Endothelial cell of umbilical vein (primary cell): Measurements from ENCODE around the gene KDM4B. TPM values are rescaled to one million over a fixed set of nuclear protein-coding genes. Genes with fewer than 3 reads are reported as not detected.

Experiments used
- BruUV-seq: library from RNA; stranded (reverse); fragments of 400-500 nt; replicated peaks from 2 replicates; lab custom pipeline; 2021; lab: Mats Ljungman, UMichigan
- CTCF ChIA-PET: fragments of 300-600, 350-600 bp; sonication (Branson Sonifier 250); formaldehyde crosslinking; loops from one replicate; lab custom pipeline; 2021; ENCODE audit warnings: antibody characterized with exemption, inconsistent platforms; lab: Charles Lee
- POLR2A ChIA-PET: fragments of 300-600, 350-600 bp; sonication (Branson Sonifier 250); formaldehyde crosslinking; loops from one replicate; lab custom pipeline; 2021; ENCODE audit warnings: antibody characterized with exemption, inconsistent platforms; lab: Charles Lee
- DNase-seq: peaks from one replicate; pipeline ENCODE4 v3.0.0-alpha.2; 2011; ENCODE audit warnings: low read depth, low spot score
- FAIRE-seq: peaks from 2 replicates; lab custom pipeline; 2011; peaks lifted over from hg19 to GRCh38; lab: Jason Lieb, UNC
- H2AFZ ChIP-seq: 2 replicates; pipeline ENCODE4 v1.6.0; 2012; ENCODE audit warnings: low read depth, low read length, control low read depth, inconsistent platforms
- H3K27ac ChIP-seq: 2 replicates; pipeline ENCODE4 v1.5.1; 2011; ENCODE audit warnings: low read depth, mild to moderate bottlenecking, control low read depth, low read length, moderate library complexity; ENCODE audit not compliant: insufficient read depth
- H3K27me3 ChIP-seq, 2 experiments: 2 replicates each; pipeline versions ENCODE4 v1.6.0 to v1.6.1; 2011; ENCODE audit warnings: low read length in 2 of 2, mixed read lengths in 1 of 2; ENCODE audit not compliant: control insufficient read depth in 2 of 2, insufficient read depth in 2 of 2
- H3K36me3 ChIP-seq, 2 experiments: 2 replicates in 1 of 2; 3 replicates in 1 of 2; pipeline ENCODE4 v1.5.1; 2011; ENCODE audit warnings: low read length in 2 of 2, mild to moderate bottlenecking in 1 of 2, moderate library complexity in 1 of 2; ENCODE audit not compliant: control insufficient read depth in 2 of 2, insufficient read depth in 2 of 2; ENCODE audit errors: extremely low read depth in 1 of 2
- H3K4me1 ChIP-seq: 3 replicates; pipeline ENCODE4 v1.5.1; 2011; ENCODE audit warnings: mild to moderate bottlenecking, low read length; ENCODE audit not compliant: control insufficient read depth, insufficient read depth; ENCODE audit errors: extremely low read depth
- H3K4me2 ChIP-seq: 2 replicates; pipeline ENCODE4 v1.6.1; 2011; ENCODE audit warnings: low read length, control low read depth, mixed read lengths; ENCODE audit not compliant: insufficient read depth
- H3K4me3 ChIP-seq, 3 experiments: fragments of 200-600 bp in 1 of 3; sonication (generic), shearing (Covaris generic) in 1 of 3; replicated peaks in 1 of 3; 2 replicates each; pipeline ENCODE4 v1.5.1; 2011 to 2016; ENCODE audit warnings: control low read depth in 3 of 3, low read length in 3 of 3, mild to moderate bottlenecking in 2 of 3, inconsistent platforms in 1 of 3, low read depth in 1 of 3, moderate library complexity in 1 of 3; ENCODE audit not compliant: insufficient read depth in 1 of 3
- H3K79me2 ChIP-seq: 2 replicates; pipeline ENCODE4 v1.6.0; 2012; ENCODE audit warnings: low read length, inconsistent platforms; ENCODE audit not compliant: control insufficient read depth, insufficient read depth
- H3K9ac ChIP-seq: replicated peaks from 2 replicates; pipeline ENCODE3; 2011; ENCODE audit warnings: low read length, control low read depth; ENCODE audit not compliant: insufficient read depth; ENCODE audit errors: extremely low read depth
- H3K9me1 ChIP-seq: replicated peaks from 3 replicates; pipeline ENCODE4 v1.6.0; 2011; ENCODE audit warnings: mild to moderate bottlenecking, low read length; ENCODE audit not compliant: control insufficient read depth, insufficient read depth; ENCODE audit errors: extremely low read depth
- H3K9me3 ChIP-seq: replicated peaks from 2 replicates; pipeline ENCODE4 v1.5.1; 2012; ENCODE audit warnings: low read length, inconsistent platforms; ENCODE audit not compliant: control insufficient read depth, insufficient read depth
- H4K20me1 ChIP-seq: replicated peaks from 2 replicates; pipeline ENCODE3; 2011; ENCODE audit warnings: mild to moderate bottlenecking, low read length; ENCODE audit not compliant: control insufficient read depth, insufficient read depth; ENCODE audit errors: extremely low read depth
- CTCF ChIP-seq, 2 donors: IDR thresholded peaks; 1 replicate in 1 of 2; 2 replicates in 1 of 2; pipeline ENCODE4 v1.5.1; 2011; ENCODE audit warnings: low read length in 2 of 2, mild to moderate bottlenecking in 2 of 2, moderate library complexity in 2 of 2, control low read depth in 1 of 2, inconsistent platforms in 1 of 2, low read depth in 1 of 2; ENCODE audit not compliant: insufficient read depth in 1 of 2; ENCODE audit errors: extremely low read depth in 1 of 2
- JUN ChIP-seq: IDR thresholded peaks from 2 replicates; pipeline ENCODE4 v1.6.1; 2011; ENCODE audit warnings: borderline replicate concordance, low read depth; ENCODE audit not compliant: insufficient read length, insufficient read depth
- MAX ChIP-seq: IDR thresholded peaks from 2 replicates; pipeline ENCODE4 v1.6.1; 2011; ENCODE audit not compliant: insufficient read depth, insufficient read length
- POLR2A ChIP-seq: IDR thresholded peaks from 2 replicates; pipeline ENCODE4 v1.6.1; 2012; ENCODE audit warnings: low read depth, mild to moderate bottlenecking, control low read depth, low read length
- POLR2AphosphoS5 ChIP-seq: IDR thresholded peaks from 2 replicates; pipeline ENCODE4 v1.6.1; 2012; ENCODE audit warnings: low read depth, mild to moderate bottlenecking, control low read depth, low read length, moderate library complexity; ENCODE audit not compliant: insufficient read depth
- dilution Hi-C: fragments of 300-500 bp; cut with MboI; formaldehyde crosslinking; loops from one replicate; pipeline ENCODE4 v1.15.0; 2019; ENCODE audit warnings: low sequenced_read_pairs; ENCODE audit not compliant: extremely low pct_ligation_motif_present
- intact Hi-C: fragments of 100-400 bp; cut with micrococcal nuclease; formaldehyde crosslinking; loops from one replicate; pipeline ENCODE4 v1.10.0; 2022
- polyA plus RNA-seq, 4 experiments: library from polyadenylated mRNA; depleted of rRNA in 3 of 4; stranded (reverse) in 3 of 4; unstranded in 1 of 4; fragments of >200 nt; gene quantifications; 2 replicates each; pipeline versions ENCODE4 v1.2.1 to v1.2.3, GENCODE V29; 2011 to 2012; ENCODE audit warnings: missing spikeins in 1 of 4
- total RNA-seq: library from RNA; stranded (reverse); gene quantifications from 2 replicates; pipeline ENCODE4 v1.2.3, GENCODE V29; 2021

The KDM4B gene
- total and polyA plus RNA-seq, 2 donors (not counting 3 experiments of a cell fraction or from before 2014, with no cell fraction given): 12.4 to 37.2 TPM

- intact Hi-C loops (no loop called here), dilution Hi-C loops (no loop called here)
- Histone ChIP-seq H3K4me1 (no peaks in the 10 kb centered on the region), H4K20me1 (no peaks in the 10 kb centered on the region), H3K27ac (no peak overlapping the region), H3K4me3 (no peak overlapping the region), H3K79me2 (no peaks in the 10 kb centered on the region), H3K9ac (no peak overlapping the region), H3K4me2 (no peak overlapping the region), H3K9me1 (no peaks in the 10 kb centered on the region), H3K36me3 (peaks cover 0 to 49% of the 10 kb centered on the region in 2 experiments), H2AFZ (no peak overlapping the region), H3K9me3 (no peaks in the 10 kb centered on the region), H3K27me3 (no peaks in the 10 kb centered on the region)
- TF ChIP-seq POLR2A (no peak), POLR2AphosphoS5 (no peak), CTCF (IDR thresholded peaks at IDR 0.05; ENCODE audit: extremely low read depth in 1 of 2, insufficient read depth in 1 of 2, low read depth in 1 of 2, low read length in 2 of 2) (no peak)
- BruUV-seq: no TSS peak
- DNase-seq (no peak), FAIRE-seq (no peak)
- CTCF ChIA-PET: no interaction called here
- POLR2A ChIA-PET: no interaction called here
These were observed 110.3 kb downstream of the KDM4B start for GRCh38 chr19:5079071-5079774.

GRCh38 chr19:5080030-5080654 lies 111.2 kb downstream of the KDM4B start:
- dilution Hi-C loops (no loop called here), intact Hi-C loops (no loop called here)
- Histone ChIP-seq H3K4me3 (no peak overlapping the region), H3K36me3 (peaks cover 0 to 49% of the 10 kb centered on the region in 2 experiments), H3K4me2 (no peak overlapping the region), H4K20me1 (no peaks in the 10 kb centered on the region), H3K27me3 (no peaks in the 10 kb centered on the region), H2AFZ (no peak overlapping the region), H3K4me1 (no peaks in the 10 kb centered on the region), H3K9me3 (no peaks in the 10 kb centered on the region), H3K9me1 (no peaks in the 10 kb centered on the region), H3K27ac (no peak overlapping the region), H3K79me2 (no peaks in the 10 kb centered on the region), H3K9ac (no peak overlapping the region)
- DNase-seq (no peak), FAIRE-seq (no peak)
- BruUV-seq: no TSS peak
- TF ChIP-seq JUN (no peak), MAX (no peak)
- POLR2A ChIA-PET: no interaction called here
- CTCF ChIA-PET: no interaction called here
